ENCODE measurements around the gene INKA2. TPM values are rescaled to one million over a fixed set of nuclear protein-coding genes. Genes with fewer than 3 reads are reported as not detected.
A peak's percentile ranks its signal among the peaks of the same experiment; 100 is the strongest.

INKA2 gene
- polyA plus RNA-seq, 1 of the 3 experiments (the other 2 are of a cell fraction), result 1.1 TPM

DNA sequence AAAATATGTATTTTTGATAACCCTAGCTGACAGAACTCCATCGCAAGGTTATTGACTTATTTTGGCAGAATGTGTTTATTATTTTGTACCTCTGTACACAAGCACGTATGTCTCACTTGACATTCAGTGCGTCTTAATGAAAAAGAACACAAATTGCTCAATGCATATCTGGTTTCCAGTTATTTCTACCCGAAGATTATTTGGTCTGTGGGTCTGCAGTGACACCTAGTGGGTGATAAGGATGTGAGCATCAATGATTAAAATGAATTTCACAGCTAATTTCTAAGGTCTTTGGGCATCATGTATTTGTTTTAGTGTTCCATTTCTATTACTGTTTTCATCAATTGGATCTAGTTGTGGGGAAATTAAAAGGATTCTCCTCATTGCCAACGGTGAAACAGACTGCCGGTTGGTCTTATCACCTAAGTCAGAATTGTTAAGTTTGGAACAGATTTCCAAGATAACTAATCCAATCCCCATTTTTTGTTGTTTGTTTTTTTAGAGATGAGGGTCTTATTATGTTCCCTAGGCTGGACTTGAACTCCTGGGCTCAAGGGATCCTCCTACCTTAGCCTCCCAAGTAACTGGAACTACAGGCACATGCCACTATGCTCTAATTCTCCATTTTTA is 30.4 kb upstream of the INKA2 start:
- POLR2A ChIA-PET, result interaction anchor here (0.6 kb wide), 1 partner anchor 11 kb away, joined by 3 read pairs; no protein-coding TSS in a partner anchor
- no peak overlapping the region for H3K9ac ChIP-seq
- WGBS (ENCODE audit: low lambda C conversion rate), result 39% methylated on average over 6 of the region's 6 CpGs

DNA sequence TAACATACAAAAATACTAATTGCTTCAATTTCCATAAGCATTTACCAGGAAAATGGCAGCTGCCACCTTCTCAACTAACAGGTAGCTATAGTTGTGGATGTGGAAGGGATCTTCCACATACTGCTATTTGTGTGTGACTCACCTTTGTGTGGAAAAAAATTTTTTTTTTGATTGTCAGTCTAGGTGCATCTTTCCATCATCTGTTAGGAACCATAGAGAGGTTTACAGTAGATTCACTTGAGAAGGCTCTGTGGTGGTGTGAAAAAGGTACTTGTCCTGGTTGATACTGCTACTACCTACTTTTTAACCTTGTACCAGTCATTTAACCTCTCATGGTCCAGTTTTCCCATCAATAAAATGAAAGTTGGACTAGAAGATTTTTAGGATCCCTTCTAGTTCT is 29.4 kb upstream of the INKA2 start:
- DNase-seq, result no peak
- Histone ChIP-seq H3K4me1 (ENCODE audit: control insufficient read depth in 1 of 2, insufficient read depth in 2 of 2, low read depth in 1 of 2, low read length in 1 of 2) (no peaks in the 10 kb centered on the region), H3K9me3 (no peaks in the 10 kb centered on the region), H3K4me2 (no peak overlapping the region), H3K27ac (ENCODE audit: low read depth in 2 of 2, low read length in 1 of 2) (no peak overlapping the region), H3K79me2 (ENCODE audit: insufficient read depth) (peaks cover 6% of the 10 kb centered on the region; the same call in 1 of the 2 replicates), H3K9ac (no peak overlapping the region), H4K20me1 (ENCODE audit: insufficient read depth) (no peaks in the 10 kb centered on the region; the same call in 1 of the 2 replicates), H3K4me3 (ENCODE audit: low read depth in 2 of 2, low read length in 1 of 2) (no peak overlapping the region), H3F3A (replicated peaks; ENCODE audit: insufficient read depth) (peaks cover 14% of the 10 kb centered on the region), H3K9me2 (no peaks in the 10 kb centered on the region), H3K36me3 (replicated peaks in 1 of 2; ENCODE audit: control insufficient read depth in 1 of 2, insufficient read depth in 2 of 2, low read length in 1 of 2) (peaks cover 56 to 57% of the 10 kb centered on the region in 2 experiments), H3K27me3 (ENCODE audit: insufficient read depth) (no peaks in the 10 kb centered on the region), H2AFZ (ENCODE audit: low read depth) (no peak overlapping the region)
- CTCF ChIA-PET, result interaction anchor here (0.7 to 5.8 kb wide), 28 partner anchors 8 to 613 kb away, joined by 3 to 64 read pairs (median 6); partner anchors contain the start of genes ADORA3, DDX20, INKA2 and TMIGD3
- POLR2A ChIA-PET, result no interaction called here
- TF ChIP-seq NRF1 (IDR thresholded peaks at IDR 0.05; ENCODE audit: low read depth, low read length) (no peak), GATA2 (CRISPR knock-in tag; IDR thresholded peaks at IDR 0.05) (no peak), TAF1 (IDR thresholded peaks at IDR 0.05; ENCODE audit: borderline replicate concordance, low read depth, low read length) (no peak), TCF12 (IDR thresholded peaks at IDR 0.05) (no peak), MXI1 (IDR thresholded peaks at IDR 0.05; ENCODE audit: low read depth, low read length) (no peak), MEF2A (IDR thresholded peaks at IDR 0.05; ENCODE audit: borderline replicate concordance, low read depth) (no peak), RAD21 (IDR thresholded peaks at IDR 0.05; ENCODE audit: low read length) (no peak), FOXM1 (IDR thresholded peaks at IDR 0.05; ENCODE audit: low read depth) (no peak)
- TF ChIP-seq, protein P1, sequence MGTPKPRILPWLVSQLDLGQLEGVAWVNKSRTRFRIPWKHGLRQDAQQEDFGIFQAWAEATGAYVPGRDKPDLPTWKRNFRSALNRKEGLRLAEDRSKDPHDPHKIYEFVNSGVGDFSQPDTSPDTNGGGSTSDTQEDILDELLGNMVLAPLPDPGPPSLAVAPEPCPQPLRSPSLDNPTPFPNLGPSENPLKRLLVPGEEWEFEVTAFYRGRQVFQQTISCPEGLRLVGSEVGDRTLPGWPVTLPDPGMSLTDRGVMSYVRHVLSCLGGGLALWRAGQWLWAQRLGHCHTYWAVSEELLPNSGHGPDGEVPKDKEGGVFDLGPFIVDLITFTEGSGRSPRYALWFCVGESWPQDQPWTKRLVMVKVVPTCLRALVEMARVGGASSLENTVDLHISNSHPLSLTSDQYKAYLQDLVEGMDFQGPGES (IDR thresholded peaks at IDR 0.05; ENCODE audit: low read depth, low read length), result no peak
- TF ChIP-seq, protein P2, sequence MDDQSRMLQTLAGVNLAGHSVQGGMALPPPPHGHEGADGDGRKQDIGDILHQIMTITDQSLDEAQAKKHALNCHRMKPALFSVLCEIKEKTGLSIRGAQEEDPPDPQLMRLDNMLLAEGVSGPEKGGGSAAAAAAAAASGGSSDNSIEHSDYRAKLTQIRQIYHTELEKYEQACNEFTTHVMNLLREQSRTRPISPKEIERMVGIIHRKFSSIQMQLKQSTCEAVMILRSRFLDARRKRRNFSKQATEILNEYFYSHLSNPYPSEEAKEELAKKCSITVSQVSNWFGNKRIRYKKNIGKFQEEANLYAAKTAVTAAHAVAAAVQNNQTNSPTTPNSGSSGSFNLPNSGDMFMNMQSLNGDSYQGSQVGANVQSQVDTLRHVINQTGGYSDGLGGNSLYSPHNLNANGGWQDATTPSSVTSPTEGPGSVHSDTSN (IDR thresholded peaks at IDR 0.05), result no peak
- TF ChIP-seq, protein P3, sequence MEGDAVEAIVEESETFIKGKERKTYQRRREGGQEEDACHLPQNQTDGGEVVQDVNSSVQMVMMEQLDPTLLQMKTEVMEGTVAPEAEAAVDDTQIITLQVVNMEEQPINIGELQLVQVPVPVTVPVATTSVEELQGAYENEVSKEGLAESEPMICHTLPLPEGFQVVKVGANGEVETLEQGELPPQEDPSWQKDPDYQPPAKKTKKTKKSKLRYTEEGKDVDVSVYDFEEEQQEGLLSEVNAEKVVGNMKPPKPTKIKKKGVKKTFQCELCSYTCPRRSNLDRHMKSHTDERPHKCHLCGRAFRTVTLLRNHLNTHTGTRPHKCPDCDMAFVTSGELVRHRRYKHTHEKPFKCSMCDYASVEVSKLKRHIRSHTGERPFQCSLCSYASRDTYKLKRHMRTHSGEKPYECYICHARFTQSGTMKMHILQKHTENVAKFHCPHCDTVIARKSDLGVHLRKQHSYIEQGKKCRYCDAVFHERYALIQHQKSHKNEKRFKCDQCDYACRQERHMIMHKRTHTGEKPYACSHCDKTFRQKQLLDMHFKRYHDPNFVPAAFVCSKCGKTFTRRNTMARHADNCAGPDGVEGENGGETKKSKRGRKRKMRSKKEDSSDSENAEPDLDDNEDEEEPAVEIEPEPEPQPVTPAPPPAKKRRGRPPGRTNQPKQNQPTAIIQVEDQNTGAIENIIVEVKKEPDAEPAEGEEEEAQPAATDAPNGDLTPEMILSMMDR (IDR thresholded peaks at IDR 0.05), result no peak
- TF ChIP-seq, protein P4, sequence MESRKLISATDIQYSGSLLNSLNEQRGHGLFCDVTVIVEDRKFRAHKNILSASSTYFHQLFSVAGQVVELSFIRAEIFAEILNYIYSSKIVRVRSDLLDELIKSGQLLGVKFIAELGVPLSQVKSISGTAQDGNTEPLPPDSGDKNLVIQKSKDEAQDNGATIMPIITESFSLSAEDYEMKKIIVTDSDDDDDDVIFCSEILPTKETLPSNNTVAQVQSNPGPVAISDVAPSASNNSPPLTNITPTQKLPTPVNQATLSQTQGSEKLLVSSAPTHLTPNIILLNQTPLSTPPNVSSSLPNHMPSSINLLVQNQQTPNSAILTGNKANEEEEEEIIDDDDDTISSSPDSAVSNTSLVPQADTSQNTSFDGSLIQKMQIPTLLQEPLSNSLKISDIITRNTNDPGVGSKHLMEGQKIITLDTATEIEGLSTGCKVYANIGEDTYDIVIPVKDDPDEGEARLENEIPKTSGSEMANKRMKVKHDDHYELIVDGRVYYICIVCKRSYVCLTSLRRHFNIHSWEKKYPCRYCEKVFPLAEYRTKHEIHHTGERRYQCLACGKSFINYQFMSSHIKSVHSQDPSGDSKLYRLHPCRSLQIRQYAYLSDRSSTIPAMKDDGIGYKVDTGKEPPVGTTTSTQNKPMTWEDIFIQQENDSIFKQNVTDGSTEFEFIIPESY (IDR thresholded peaks at IDR 0.05; ENCODE audit: borderline replicate concordance, low read depth), result no peak

More for the DNA sequence above, 30.4 kb upstream of the INKA2 start:
- H3K9me3 ChIP-seq, result no peaks in the 10 kb centered on the region
- H3K4me1 ChIP-seq (ENCODE audit: control insufficient read depth in 1 of 2, insufficient read depth in 2 of 2, low read depth in 1 of 2, low read length in 1 of 2), result no peaks in the 10 kb centered on the region
- H3K9me2 ChIP-seq, result no peaks in the 10 kb centered on the region
- TF ChIP-seq JUND (IDR thresholded peaks at IDR 0.05) (no peak), SMC3 (IDR thresholded peaks at IDR 0.05; ENCODE audit: low read depth, low read length) (peak; percentile 72), RAD21 (IDR thresholded peaks at IDR 0.05; ENCODE audit: low read length) (peak; percentile 87), GATA2 (CRISPR knock-in tag; IDR thresholded peaks at IDR 0.05) (no peak)
- TF ChIP-seq, protein P2 (IDR thresholded peaks at IDR 0.05), result no peak
- TF ChIP-seq, protein P3 (IDR thresholded peaks at IDR 0.05), result peak; percentile 87
- H3K4me2 ChIP-seq, result no peak overlapping the region
- H3K27ac ChIP-seq (ENCODE audit: low read depth in 2 of 2, low read length in 1 of 2), result no peak overlapping the region
- H3K4me3 ChIP-seq (ENCODE audit: low read depth in 2 of 2, low read length in 1 of 2), result no peak overlapping the region
- no peaks in the 10 kb centered on the region for H3K27me3 ChIP-seq (ENCODE audit: insufficient read depth)
- peaks cover 46 to 52% of the 10 kb centered on the region in 2 experiments for H3K36me3 ChIP-seq (replicated peaks in 1 of 2; ENCODE audit: control insufficient read depth in 1 of 2, insufficient read depth in 2 of 2, low read length in 1 of 2)
- H4K20me1 ChIP-seq (ENCODE audit: insufficient read depth), result no peaks in the 10 kb centered on the region; the same call in 1 of the 2 replicates
- H3K79me2 ChIP-seq (ENCODE audit: insufficient read depth), result peaks cover 6% of the 10 kb centered on the region; the same call in 1 of the 2 replicates
- DNase-seq, result peak; percentile 66
- CTCF ChIA-PET, result interaction anchor here (0.6 to 5.8 kb wide), 53 partner anchors 8 to 612 kb away, joined by 3 to 64 read pairs (median 4); partner anchors contain the start of genes ADORA3, DDX20, INKA2 and OVGP1
- H2AFZ ChIP-seq (ENCODE audit: low read depth), result no peak overlapping the region
- peaks cover 14% of the 10 kb centered on the region for H3F3A ChIP-seq (replicated peaks; ENCODE audit: insufficient read depth)
